ENCODE measurements around the gene PDXDC1. TPM values are rescaled to one million over a fixed set of nuclear protein-coding genes. Genes with fewer than 3 reads are reported as not detected.
"Not testable (repeated sequence)": the region's sequence is repeated elsewhere in the genome, so short reads cannot be mapped to it uniquely, and the experiment has no call there.

The PDXDC1 gene
- total and polyA plus RNA-seq, 4 donors, result 35.7 to 109 (median 69.6) TPM

DNA sequence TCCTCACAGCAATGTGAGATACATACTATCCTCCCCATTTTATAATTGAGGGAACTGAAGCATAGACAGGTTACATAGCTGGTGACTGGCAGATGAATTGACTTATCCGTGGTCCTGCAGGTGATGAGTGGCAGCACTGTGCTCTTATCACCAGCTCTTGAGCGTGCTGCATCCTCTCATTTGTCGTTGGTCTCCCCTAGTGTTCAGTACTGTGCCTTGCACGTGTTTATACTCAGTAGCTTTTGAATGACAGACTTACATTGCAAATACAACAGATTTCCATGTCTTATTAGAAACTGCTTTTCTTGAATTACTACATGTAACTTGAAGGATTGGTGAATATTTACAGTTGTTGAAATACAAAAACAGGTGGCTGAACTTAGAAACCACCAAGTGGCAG, 47.4 kb downstream of the PDXDC1 start:
- H3K27me3 ChIP-seq (ENCODE audit: control insufficient read depth in 3 of 3, insufficient read depth in 3 of 3, low read length in 2 of 3); H3K27ac ChIP-seq (ENCODE audit: low read depth in 1 of 2, low read length in 1 of 2); H3K4me1 ChIP-seq (ENCODE audit: control insufficient read depth in 5 of 5, insufficient read depth in 5 of 5, low read length in 5 of 5); H3K9me3 ChIP-seq (ENCODE audit: control insufficient read depth in 4 of 4, insufficient read depth in 3 of 4, low read length in 3 of 4); H3K4me3 ChIP-seq; H3K9ac ChIP-seq (ENCODE audit: insufficient read depth in 1 of 2, low read length in 2 of 2): not testable (repeated sequence)
- DNase-seq, result peak in 1 of 3 donors; percentile 36
- peak; percentile 16 for ATAC-seq (ENCODE audit: insufficient read depth, low FRiP score)
- peak; percentile 33 for TF ChIP-seq CTCF (IDR thresholded peaks at IDR 0.05; ENCODE audit: control extremely low read depth, extremely low read depth)
- 30 to 34% methylated on average over 4 of the region's 4 CpGs for WGBS, 2 donors
- peaks cover 2 to 28% (median 11%) of the 10 kb centered on the region in 4 donors for H3K36me3 ChIP-seq (ENCODE audit: control insufficient read depth in 4 of 4, insufficient read depth in 4 of 4, low read length in 4 of 4)

- not testable (repeated sequence) for H3K9me3 ChIP-seq (ENCODE audit: control insufficient read depth in 4 of 4, insufficient read depth in 3 of 4, low read length in 3 of 4); ATAC-seq (ENCODE audit: insufficient read depth, low FRiP score); H3K4me3 ChIP-seq; DNase-seq; H3K9ac ChIP-seq (ENCODE audit: insufficient read depth in 1 of 2, low read length in 2 of 2); H3K27me3 ChIP-seq (ENCODE audit: control insufficient read depth in 3 of 3, insufficient read depth in 3 of 3, low read length in 2 of 3); H3K4me1 ChIP-seq (ENCODE audit: control insufficient read depth in 5 of 5, insufficient read depth in 5 of 5, low read length in 5 of 5); H3K27ac ChIP-seq (ENCODE audit: low read depth in 1 of 2, low read length in 1 of 2)
- H3K36me3 ChIP-seq (ENCODE audit: control insufficient read depth in 4 of 4, insufficient read depth in 4 of 4, low read length in 4 of 4), result peaks cover 0 to 32% (median 14%) of the 10 kb centered on the region in 4 donors
- WGBS, 2 donors, result 91% methylated on average over 13 of the region's 13 CpGs
Observed at GRCh38 chr16:15023381-15024077, 48.7 kb downstream of the PDXDC1 start.

GRCh38 chr16:15024858-15025199, 50.0 kb downstream of the PDXDC1 start:
- not testable (repeated sequence) for DNase-seq; H3K4me3 ChIP-seq; H3K9me3 ChIP-seq (ENCODE audit: control insufficient read depth in 4 of 4, insufficient read depth in 3 of 4, low read length in 3 of 4); H3K4me1 ChIP-seq (ENCODE audit: control insufficient read depth in 5 of 5, insufficient read depth in 5 of 5, low read length in 5 of 5); H3K9ac ChIP-seq (ENCODE audit: insufficient read depth in 1 of 2, low read length in 2 of 2); ATAC-seq (ENCODE audit: insufficient read depth, low FRiP score); H3K27ac ChIP-seq (ENCODE audit: low read depth in 1 of 2, low read length in 1 of 2); H3K27me3 ChIP-seq (ENCODE audit: control insufficient read depth in 3 of 3, insufficient read depth in 3 of 3, low read length in 2 of 3)
- H3K36me3 ChIP-seq (ENCODE audit: control insufficient read depth in 4 of 4, insufficient read depth in 4 of 4, low read length in 4 of 4), result peaks cover 0 to 35% (median 11%) of the 10 kb centered on the region in 4 donors
- 88 to 91% methylated on average over 1 of the region's 1 CpG for WGBS, 2 donors

- not testable (repeated sequence) for H3K4me1 ChIP-seq (ENCODE audit: control insufficient read depth in 5 of 5, insufficient read depth in 5 of 5, low read length in 5 of 5); H3K4me3 ChIP-seq; DNase-seq; ATAC-seq (ENCODE audit: insufficient read depth, low FRiP score); H3K9me3 ChIP-seq (ENCODE audit: control insufficient read depth in 4 of 4, insufficient read depth in 3 of 4, low read length in 3 of 4); H3K27me3 ChIP-seq (ENCODE audit: control insufficient read depth in 3 of 3, insufficient read depth in 3 of 3, low read length in 2 of 3); H3K9ac ChIP-seq (ENCODE audit: insufficient read depth in 1 of 2, low read length in 2 of 2)
- WGBS, 2 donors, result 85 to 86% methylated on average over 14 of the region's 14 CpGs
- peaks cover 0 to 35% (median 11%) of the 10 kb centered on the region in 4 donors for H3K36me3 ChIP-seq (ENCODE audit: control insufficient read depth in 4 of 4, insufficient read depth in 4 of 4, low read length in 4 of 4)
- H3K27ac ChIP-seq (ENCODE audit: low read depth in 1 of 2, low read length in 1 of 2), result peak overlapping the region in 1 of 2 donors; percentile 34
Observed at GRCh38 chr16:15025234-15025951, 50.6 kb downstream of the PDXDC1 start.

DNA sequence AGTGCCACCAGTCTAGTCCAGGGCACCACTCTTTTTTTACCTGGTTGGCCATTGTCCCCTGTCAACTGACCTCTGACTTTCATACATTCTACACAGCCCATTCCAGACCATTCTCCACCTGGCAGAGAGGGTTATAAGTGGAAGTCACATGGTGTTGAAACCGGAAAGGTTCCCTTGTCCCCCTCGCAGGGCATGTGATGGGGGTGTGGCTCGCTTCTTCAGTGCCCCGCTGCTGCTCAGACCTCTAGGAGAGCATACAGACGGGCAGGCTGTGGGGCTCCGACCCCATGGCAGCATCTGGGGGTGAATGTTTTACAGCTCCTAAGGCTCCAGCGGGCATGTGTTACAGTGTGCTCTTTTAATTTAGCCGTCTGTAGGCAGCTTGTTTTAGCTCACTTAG, 52.2 kb downstream of the PDXDC1 start:
- not testable (repeated sequence) for ATAC-seq (ENCODE audit: insufficient read depth, low FRiP score); H3K4me3 ChIP-seq; H3K27ac ChIP-seq (ENCODE audit: low read depth in 1 of 2, low read length in 1 of 2); H3K4me1 ChIP-seq (ENCODE audit: control insufficient read depth in 5 of 5, insufficient read depth in 5 of 5, low read length in 5 of 5); DNase-seq; H3K27me3 ChIP-seq (ENCODE audit: control insufficient read depth in 3 of 3, insufficient read depth in 3 of 3, low read length in 2 of 3); H3K9me3 ChIP-seq (ENCODE audit: control insufficient read depth in 4 of 4, insufficient read depth in 3 of 4, low read length in 3 of 4); H3K9ac ChIP-seq (ENCODE audit: insufficient read depth in 1 of 2, low read length in 2 of 2)
- H3K36me3 ChIP-seq (ENCODE audit: control insufficient read depth in 4 of 4, insufficient read depth in 4 of 4, low read length in 4 of 4), result peaks cover 7 to 41% (median 9%) of the 10 kb centered on the region in 4 donors
- WGBS, 2 donors, result 75 to 80% methylated on average over 7 to 8 of the region's 8 CpGs

- not testable (repeated sequence) for ATAC-seq (ENCODE audit: insufficient read depth, low FRiP score); H3K27ac ChIP-seq (ENCODE audit: low read depth in 1 of 2, low read length in 1 of 2); DNase-seq; H3K9me3 ChIP-seq (ENCODE audit: control insufficient read depth in 4 of 4, insufficient read depth in 3 of 4, low read length in 3 of 4); H3K4me1 ChIP-seq (ENCODE audit: control insufficient read depth in 5 of 5, insufficient read depth in 5 of 5, low read length in 5 of 5); H3K27me3 ChIP-seq (ENCODE audit: control insufficient read depth in 3 of 3, insufficient read depth in 3 of 3, low read length in 2 of 3); H3K4me3 ChIP-seq; H3K9ac ChIP-seq (ENCODE audit: insufficient read depth in 1 of 2, low read length in 2 of 2)
- H3K36me3 ChIP-seq (ENCODE audit: control insufficient read depth in 4 of 4, insufficient read depth in 4 of 4, low read length in 4 of 4), result peaks cover 3 to 43% (median 10%) of the 10 kb centered on the region in 4 donors
- 87 to 89% methylated on average over 29 of the region's 29 CpGs for WGBS, 2 donors
Observed at GRCh38 chr16:15027503-15028344, 52.9 kb downstream of the PDXDC1 start.

DNA sequence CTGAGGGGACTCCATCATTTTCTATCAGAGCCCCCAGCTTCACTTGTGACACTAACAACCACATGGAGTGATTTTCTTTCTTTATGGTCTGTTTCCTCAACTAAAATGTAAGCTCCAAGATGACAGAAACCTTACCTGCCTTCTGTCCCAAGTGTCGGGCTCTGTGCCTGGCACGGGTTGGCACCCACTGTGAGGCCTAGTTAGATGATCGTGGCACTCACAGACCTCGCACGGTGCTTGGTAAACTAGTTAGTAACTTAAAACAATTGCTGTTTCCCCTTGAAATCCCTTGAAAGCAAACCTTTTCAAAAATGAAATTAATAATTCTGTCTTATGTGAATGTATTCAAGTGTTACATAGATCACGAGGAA, 53.5 kb downstream of the PDXDC1 start:
- ATAC-seq (ENCODE audit: insufficient read depth, low FRiP score); DNase-seq; H3K27me3 ChIP-seq (ENCODE audit: control insufficient read depth in 3 of 3, insufficient read depth in 3 of 3, low read length in 2 of 3); H3K9me3 ChIP-seq (ENCODE audit: control insufficient read depth in 4 of 4, insufficient read depth in 3 of 4, low read length in 3 of 4); H3K27ac ChIP-seq (ENCODE audit: low read depth in 1 of 2, low read length in 1 of 2); H3K4me1 ChIP-seq (ENCODE audit: control insufficient read depth in 5 of 5, insufficient read depth in 5 of 5, low read length in 5 of 5); H3K4me3 ChIP-seq; H3K9ac ChIP-seq (ENCODE audit: insufficient read depth in 1 of 2, low read length in 2 of 2): not testable (repeated sequence)
- peaks cover 0 to 46% (median 16%) of the 10 kb centered on the region in 4 donors for H3K36me3 ChIP-seq (ENCODE audit: control insufficient read depth in 4 of 4, insufficient read depth in 4 of 4, low read length in 4 of 4)
- 93 to 97% methylated on average over 6 of the region's 6 CpGs for WGBS, 2 donors
